WTC11 (cell line): ENCODE measurements around the gene SMG9. TPM values are rescaled to one million over a fixed set of nuclear protein-coding genes. Genes with fewer than 3 reads are reported as not detected.

Source experiments
- total RNA-seq: library from RNA; stranded (reverse); gene quantifications from 3 replicates; pipeline ENCODE4 v1.2.3, GENCODE V29; 2021

SMG9 gene
- total RNA-seq, 1 experiment from 2014 or later: 25.7 TPM

Other genes with a start within 250 kb of the SMG9 start
- gene ETHE1, start 227.8 kb downstream of the SMG9 start, total RNA-seq: 19.0 to 23.5 TPM (median 21.2 TPM) in 3 replicates
- gene ZNF575, start 221.8 kb downstream of the SMG9 start, total RNA-seq: 0.13 to 0.25 TPM in 2 of 3 replicates, not detected in the other
- gene XRCC1, start 179.4 kb downstream of the SMG9 start, total RNA-seq: 46.5 to 50.8 TPM (median 48.3 TPM) in 3 replicates
- gene PINLYP, start 179.2 kb downstream of the SMG9 start, total RNA-seq: 6.4 to 11.3 TPM (median 10.6 TPM) in 3 replicates
- 33.6 to 38.1 TPM (median 35.5 TPM) in 3 replicates for gene IRGQ, start 158.8 kb downstream of the SMG9 start, total RNA-seq
- gene ZNF576, start 158.4 kb downstream of the SMG9 start, total RNA-seq: 15.9 to 18.5 TPM (median 16.5 TPM) in 3 replicates
- 0.34 to 0.44 TPM (median 0.42 TPM) in 3 replicates for gene SRRM5, start 142.9 kb downstream of the SMG9 start, total RNA-seq
- 19.2 to 20.1 TPM (median 20.0 TPM) in 3 replicates for gene ZNF428, start 135.3 kb downstream of the SMG9 start, total RNA-seq
- 12.2 to 13.3 TPM (median 12.4 TPM) in 3 replicates for gene CADM4, start 115.1 kb downstream of the SMG9 start, total RNA-seq
- gene PLAUR, start 84.8 kb downstream of the SMG9 start, total RNA-seq: 10.5 to 14.4 TPM (median 13.5 TPM) in 3 replicates
- not detected in 3 replicates for gene IRGC, start 38.9 kb downstream of the SMG9 start, total RNA-seq
- gene KCNN4, start 26.0 kb upstream of the SMG9 start, total RNA-seq: 0.76 to 1.1 TPM (median 0.98 TPM) in 3 replicates
- 0.39 to 0.78 TPM (median 0.46 TPM) in 3 replicates for gene LYPD5, start 47.5 kb upstream of the SMG9 start, total RNA-seq
- gene ZNF283, start 72.4 kb upstream of the SMG9 start, total RNA-seq: 6.2 to 7.1 TPM (median 6.7 TPM) in 3 replicates
- 3.0 to 5.1 TPM (median 3.2 TPM) in 3 replicates for gene ZNF404, start 129.0 kb upstream of the SMG9 start, total RNA-seq
- gene ZNF45, start 180.3 kb upstream of the SMG9 start, total RNA-seq: 10.1 to 12.2 TPM (median 11.0 TPM) in 3 replicates
- gene ZNF221, start 196.3 kb upstream of the SMG9 start, total RNA-seq: 7.0 to 7.6 TPM (median 7.2 TPM) in 3 replicates
- 6.2 to 10.2 TPM (median 7.1 TPM) in 3 replicates for gene ZNF155, start 229.2 kb upstream of the SMG9 start, total RNA-seq
- gene ZNF230, start 248.0 kb upstream of the SMG9 start, total RNA-seq: 2.2 to 4.0 TPM (median 3.5 TPM) in 3 replicates